ENCODE results near the gene KPNA4.

Gene KPNA4

DNA sequence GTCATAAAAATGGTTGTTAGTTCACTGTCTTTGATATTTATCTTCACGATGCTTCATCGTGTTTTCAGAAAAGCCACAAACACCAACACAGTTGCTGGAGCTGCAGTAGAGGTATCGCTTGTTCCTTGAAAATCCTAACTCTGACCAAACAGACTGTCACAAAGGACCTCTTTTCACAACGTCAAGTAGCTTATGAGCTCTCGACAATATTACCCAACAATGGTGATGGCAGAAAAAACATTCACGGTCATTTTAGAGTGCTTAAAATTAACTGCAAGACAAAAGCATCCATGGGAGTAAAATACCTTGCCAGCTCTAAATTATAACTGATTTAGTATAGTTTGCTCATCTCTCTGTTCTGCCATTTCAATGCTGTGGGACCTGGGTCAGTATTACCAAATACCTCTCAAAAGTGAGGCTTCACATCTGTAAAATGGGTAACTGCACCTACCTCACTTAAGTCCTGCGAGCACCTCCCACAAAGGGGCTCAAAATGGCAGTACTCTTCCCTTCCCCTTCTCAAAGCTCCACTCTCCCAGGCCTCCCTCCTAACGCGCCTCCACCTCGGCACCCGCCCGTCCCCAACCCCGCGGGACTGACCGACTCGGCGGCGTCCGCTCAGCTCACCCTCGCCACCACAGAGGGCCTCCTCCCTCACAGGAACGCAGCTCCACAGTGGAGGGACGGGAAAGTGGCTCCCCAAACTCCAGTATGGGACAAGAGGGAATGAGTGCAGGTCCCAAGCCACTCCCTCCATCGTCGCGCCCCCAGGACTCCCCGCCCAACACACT lies 116.3 kb downstream of the KPNA4 start:
- no peak for DNase-seq

DNA sequence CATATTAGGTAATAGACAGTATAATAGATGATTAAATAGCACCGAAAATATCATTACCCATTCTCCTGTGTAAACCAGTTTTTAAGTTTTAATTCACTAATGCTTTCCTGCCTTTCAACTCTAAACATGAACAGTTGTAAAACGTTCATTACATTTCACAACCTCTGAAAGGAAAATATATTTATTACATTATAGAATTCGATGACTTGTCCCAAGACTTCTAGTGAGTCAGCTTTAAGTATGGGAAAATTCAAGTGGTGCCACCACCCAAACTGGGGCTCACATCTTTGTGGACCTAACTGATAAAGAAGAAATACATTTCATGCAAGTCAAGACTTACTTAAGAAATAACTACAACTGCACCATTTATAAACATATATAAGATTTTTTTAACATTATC lies 117.8 kb downstream of the KPNA4 start:
- no peak for DNase-seq

DNA sequence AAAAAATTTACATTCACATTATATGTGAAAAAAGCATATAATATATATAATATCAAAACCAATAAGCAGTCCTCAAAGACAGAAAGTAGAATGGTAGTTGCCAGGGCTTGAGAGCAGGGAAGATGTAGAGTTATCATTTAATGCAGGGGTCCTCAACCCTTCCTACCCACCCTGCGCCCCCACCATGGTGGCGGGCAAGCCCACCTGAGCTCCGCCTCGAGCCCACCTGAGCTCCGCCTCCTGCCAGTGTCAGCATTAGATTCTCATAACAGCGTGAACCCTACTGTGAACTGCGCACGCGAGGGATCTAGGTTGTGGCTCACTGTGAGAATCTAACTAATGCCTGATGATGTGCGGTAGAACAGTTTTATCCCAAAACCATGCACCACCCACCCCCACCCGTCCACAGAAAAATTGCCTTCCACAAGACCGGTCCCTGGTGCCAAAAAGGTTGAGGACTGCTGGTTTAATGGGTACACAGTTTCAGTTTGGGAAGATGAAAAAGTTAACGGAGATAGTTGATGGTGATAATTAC lies 118.8 kb downstream of the KPNA4 start:
- no peak for DNase-seq

DNA sequence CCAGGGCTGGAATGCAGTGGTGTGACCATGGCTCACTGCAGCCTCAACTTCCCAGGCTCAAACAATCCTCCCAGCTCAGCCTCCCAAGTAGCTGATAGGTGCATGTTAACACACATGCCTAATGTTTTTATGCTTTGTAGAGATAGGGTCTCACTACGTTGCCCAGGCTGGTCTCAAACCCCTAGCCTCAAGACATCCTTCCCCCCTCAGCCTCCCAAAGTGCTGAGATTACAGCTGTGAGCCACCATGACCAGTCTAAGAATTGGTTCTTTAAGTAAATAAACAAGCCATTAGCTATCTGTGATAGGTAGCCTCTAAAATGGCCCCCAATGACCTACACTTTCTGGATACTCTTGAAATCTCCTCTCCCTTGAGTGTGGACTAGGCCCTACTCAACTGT lies 119.5 kb downstream of the KPNA4 start:
- DNase-seq: no peak
